Activated CD4-positive, CD25-positive, alpha-beta regulatory T cell (primary cell): ENCODE measurements around the gene PDE7B.
"Not testable (repeated sequence)": the region's sequence is repeated elsewhere in the genome, so short reads cannot be mapped to it uniquely, and the experiment has no call there.

Experiments used
- DNase-seq, 4 experiments: peaks; one replicate each; lab custom pipeline; 2025; lab: John Stamatoyannopoulos, UW

Gene PDE7B

GRCh38 chr6:135850882-135851281, 619 bp upstream of the PDE7B start:
- no peak for DNase-seq

- no peak for DNase-seq
Observed at GRCh38 chr6:135852746-135853145, 1.2 kb downstream of the PDE7B start.

GRCh38 chr6:135853227-135853626, 1.7 kb downstream of the PDE7B start:
- no peak for DNase-seq

- DNase-seq, result no peak
Observed at GRCh38 chr6:135853986-135854385, 2.5 kb downstream of the PDE7B start.

GRCh38 chr6:135854799-135855198, 3.3 kb downstream of the PDE7B start:
- DNase-seq, result no peak

- no peak for DNase-seq
Observed at GRCh38 chr6:135858931-135859330, 7.4 kb downstream of the PDE7B start.

GRCh38 chr6:135860361-135860760, 8.9 kb downstream of the PDE7B start:
- no peak for DNase-seq

GRCh38 chr6:135861189-135861588, 9.7 kb downstream of the PDE7B start:
- DNase-seq, result no peak

GRCh38 chr6:135864929-135865328, 13.4 kb downstream of the PDE7B start:
- DNase-seq, result not testable (repeated sequence)

GRCh38 chr6:135866445-135867123, 15.1 kb downstream of the PDE7B start:
- no peak for DNase-seq

- DNase-seq, result no peak
Observed at GRCh38 chr6:135867332-135867731, 15.8 kb downstream of the PDE7B start.

GRCh38 chr6:135869857-135870256, 18.4 kb downstream of the PDE7B start:
- no peak for DNase-seq

GRCh38 chr6:135870722-135871121, 19.2 kb downstream of the PDE7B start:
- DNase-seq, result no peak

- no peak for DNase-seq
Observed at GRCh38 chr6:135871296-135871695, 19.8 kb downstream of the PDE7B start.

GRCh38 chr6:135871878-135872277, 20.4 kb downstream of the PDE7B start:
- no peak for DNase-seq

GRCh38 chr6:135875446-135875845, 23.9 kb downstream of the PDE7B start:
- DNase-seq, result no peak

GRCh38 chr6:135876058-135876457, 24.6 kb downstream of the PDE7B start:
- DNase-seq, result no peak

- no peak for DNase-seq
Observed at GRCh38 chr6:135877666-135878065, 26.2 kb downstream of the PDE7B start.

- DNase-seq, result peak in 2 of 4 experiments; percentile 6 to 10
Observed at GRCh38 chr6:135880066-135880972, 28.8 kb downstream of the PDE7B start.

GRCh38 chr6:135883045-135883444, 31.5 kb downstream of the PDE7B start:
- no peak for DNase-seq

GRCh38 chr6:135883536-135883935, 32.0 kb downstream of the PDE7B start:
- no peak for DNase-seq

- DNase-seq, result no peak
Observed at GRCh38 chr6:135884136-135884535, 32.6 kb downstream of the PDE7B start.

GRCh38 chr6:135887069-135887468, 35.6 kb downstream of the PDE7B start:
- DNase-seq, result no peak
